GM04504 (cell line): ENCODE measurements around the gene ANXA3.
A peak's percentile ranks its signal among the peaks of the same experiment; 100 is the strongest.
"Not testable (repeated sequence)": the region's sequence is repeated elsewhere in the genome, so short reads cannot be mapped to it uniquely, and the experiment has no call there.

Source experiments
- DNase-seq: peaks from one replicate; pipeline ENCODE4 v3.0.0-alpha.2; 2012; ENCODE audit warnings: low read depth

ANXA3 gene

DNA sequence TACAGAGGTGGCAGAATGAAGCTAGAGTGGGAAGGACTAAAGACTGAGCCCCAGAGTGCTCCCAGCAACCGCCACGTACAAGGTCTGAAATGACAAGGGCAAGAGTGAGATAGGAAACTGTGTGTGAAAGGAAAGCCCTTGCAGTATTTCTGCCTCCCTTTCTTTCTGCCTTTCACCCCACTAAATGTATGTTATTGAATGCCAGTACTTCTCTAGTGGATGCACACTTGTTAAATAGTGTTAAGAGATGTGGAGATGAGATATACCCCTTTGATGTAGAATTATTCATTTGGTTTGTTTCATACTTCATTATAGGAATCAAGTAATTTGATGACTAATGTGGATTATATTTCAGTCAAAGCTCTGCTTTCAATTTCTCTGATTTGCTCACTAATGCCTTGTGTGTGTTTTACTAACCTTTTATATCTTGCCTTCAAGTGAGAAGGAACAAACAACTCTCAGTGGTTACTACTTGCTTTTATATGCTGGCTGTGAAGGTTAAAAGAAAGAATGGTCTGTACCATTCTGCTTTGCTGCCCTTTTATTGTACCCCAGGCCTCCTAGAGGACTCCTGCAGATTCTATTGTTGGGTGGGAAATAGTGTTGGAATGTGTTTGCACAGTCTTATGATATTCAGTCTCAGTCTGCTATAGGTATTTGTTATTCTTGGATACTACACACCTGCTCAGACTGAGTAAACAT, 8.0 kb upstream of the ANXA3 start:
- no peak for DNase-seq

DNA sequence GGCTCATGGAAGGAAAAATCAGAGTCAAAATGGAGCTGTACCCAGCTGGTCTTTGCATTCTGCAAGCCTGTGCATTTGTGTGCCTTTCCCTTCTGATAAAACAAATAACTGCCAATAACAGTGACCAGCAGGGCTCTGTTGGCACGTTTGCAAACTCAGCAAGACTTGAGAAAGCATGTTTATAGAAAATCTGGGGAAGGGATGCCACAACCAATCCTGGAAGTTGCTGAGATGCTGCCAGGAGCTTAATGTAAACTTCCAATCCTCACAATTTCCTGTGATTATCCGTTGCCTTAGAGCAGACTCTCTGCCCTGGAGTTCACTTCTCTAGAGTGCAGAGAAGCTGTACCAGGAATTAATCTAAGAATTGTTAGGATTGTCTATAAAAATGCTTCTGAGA, 6.9 kb upstream of the ANXA3 start:
- no peak for DNase-seq

DNA sequence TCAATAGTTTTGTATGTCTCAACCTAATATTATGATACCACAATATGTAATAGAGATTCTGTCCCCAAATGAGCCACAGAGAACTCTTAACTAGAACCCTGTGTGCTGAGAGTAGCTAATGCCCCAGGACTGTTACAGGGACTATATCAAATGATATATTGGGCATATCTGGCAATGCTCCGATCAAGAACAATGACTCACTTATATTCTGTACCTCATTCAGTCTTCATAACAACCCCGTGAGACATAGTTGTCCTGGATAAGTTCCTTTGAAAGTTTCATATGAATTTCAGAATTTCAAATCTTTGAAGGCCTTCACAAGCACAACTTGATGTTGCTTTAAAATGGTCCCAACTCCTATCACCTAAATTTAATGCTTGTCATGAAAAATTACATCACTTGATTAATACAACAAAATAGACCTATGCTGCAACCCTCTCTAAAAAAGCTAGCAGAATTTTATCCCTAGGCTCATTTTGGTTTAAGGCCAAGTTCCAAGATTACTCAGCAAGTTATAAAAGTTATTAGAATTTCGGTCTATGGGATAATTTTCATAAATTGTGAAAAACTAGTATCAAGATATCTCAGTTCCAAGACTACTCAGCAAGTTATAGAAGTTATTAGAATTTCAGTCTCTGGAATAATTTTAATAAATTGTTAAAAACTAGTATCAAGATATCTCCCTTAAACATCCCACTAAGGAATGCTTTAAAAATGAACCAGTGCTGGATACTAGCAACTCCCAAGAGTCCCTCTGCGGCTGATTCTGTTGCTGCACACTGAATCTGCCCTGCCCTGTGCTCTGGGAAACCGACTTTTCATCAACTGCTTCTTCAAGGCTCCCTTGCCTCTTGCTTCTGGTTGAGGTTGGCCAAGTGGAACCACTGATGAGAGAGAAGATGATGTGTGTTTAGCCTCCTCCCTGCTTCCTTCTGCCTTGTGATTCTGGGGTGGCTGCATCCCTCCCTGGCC, 6.0 kb upstream of the ANXA3 start:
- DNase-seq = no peak

DNA sequence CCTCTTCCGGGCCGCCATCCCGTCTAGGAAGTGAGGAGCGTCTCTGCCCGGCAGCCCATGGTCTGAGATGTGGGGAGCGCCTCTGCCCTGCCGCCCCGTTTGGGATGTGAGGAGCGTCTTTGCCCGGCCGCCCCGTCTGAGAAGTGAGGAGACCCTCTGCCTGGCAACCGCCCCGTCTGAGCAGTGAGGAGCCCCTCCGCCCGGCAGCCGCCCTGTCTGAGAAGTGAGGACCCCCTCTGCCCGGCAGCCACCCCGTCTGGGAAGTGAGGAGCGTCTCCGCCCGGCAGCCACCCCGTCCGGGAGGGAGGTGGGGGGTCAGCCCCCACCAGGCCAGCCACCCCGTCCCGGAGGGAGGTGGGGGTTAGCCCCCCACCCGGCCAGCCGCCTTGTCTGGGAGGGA, 3.7 kb upstream of the ANXA3 start:
- not testable (repeated sequence) for DNase-seq

DNA sequence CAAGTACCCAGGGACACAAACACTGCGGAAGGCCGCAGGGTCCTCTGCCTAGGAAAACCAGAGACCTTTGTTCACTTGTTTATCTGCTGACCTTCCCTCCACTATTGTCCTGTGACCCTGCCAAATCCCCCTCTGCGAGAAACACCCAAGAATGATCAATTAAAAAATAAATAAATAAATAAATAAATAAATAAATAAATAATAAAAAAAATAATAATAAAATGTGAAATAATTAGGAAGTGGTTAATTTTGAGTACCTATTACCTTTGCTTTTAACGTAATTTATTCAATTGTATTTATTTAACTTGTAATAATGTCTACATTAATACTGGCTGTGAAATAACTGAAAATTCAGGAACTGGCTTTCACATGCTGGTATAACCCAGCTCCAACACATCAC, 2.7 kb upstream of the ANXA3 start:
- not testable (repeated sequence) for DNase-seq

DNA sequence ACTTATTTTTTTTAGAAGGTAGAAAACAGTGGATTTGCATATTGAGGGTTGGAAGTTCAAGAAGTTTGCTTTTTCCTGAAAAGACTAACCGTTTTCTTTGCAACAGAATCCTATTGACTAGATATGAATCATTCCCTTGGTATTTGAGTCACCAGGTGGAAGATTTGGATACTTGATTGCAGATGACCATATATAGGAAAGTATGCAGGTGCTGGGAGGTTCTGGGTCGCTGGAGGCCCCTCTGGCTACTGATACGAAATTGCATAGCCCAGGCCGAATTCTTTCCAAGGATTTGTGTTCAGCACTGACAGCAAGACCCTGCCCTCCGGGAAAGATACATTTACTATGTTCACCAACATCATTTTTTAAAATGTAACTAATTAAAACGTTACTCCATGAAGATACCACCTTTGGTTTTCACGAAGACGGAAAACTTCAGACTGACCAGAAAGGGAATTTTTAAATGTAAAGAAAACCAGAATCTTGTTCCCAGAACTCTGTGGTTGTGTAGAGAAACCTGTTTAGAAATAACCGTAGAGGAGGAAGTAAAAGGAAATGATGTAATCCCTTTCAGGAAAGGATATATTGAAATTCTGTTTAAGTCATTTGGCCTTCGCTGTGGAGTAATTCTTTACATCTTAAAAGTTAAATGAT, 946 bp downstream of the ANXA3 start:
- no peak for DNase-seq

DNA sequence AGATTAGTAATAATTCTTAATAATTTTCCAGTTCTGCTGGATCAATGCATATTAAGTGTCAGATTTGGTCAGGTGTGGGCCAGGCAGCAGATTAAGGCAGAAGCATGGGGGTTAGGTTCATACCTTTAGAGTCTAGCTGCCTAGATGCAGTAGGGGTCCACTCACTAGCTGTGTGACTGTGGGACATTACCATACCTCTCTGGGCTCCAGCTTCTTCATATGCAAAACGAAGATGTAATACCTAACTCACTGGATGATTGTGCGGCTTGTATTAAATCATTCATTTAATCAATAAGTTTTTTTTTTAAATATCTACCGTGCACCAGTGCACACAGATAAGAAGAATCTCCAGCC, 1.4 kb downstream of the ANXA3 start:
- DNase-seq = no peak

DNA sequence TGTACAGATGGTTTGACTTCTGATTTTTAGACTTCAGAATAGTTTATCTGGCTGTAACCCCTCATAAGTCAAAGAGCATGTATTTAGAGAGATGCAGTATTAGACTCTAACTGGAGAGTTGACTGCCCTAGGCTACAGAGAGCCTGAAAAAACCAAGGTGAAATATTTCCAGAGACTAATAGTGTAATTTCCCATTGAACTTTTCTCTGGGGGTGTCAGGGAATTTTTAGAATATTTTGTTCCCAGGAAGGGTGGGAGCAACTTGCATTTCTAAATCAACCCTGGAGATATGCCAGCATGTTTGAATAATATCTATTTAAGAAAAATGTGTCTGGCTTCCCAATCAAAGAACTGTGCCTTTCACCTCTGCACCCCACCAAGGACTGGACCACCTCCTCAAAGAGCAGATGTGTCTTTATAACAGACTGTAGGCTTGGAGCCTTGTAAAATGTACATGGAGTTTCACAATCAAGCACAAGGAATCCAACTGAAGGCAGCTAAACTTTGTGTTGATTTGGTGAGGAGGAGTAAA, 2.0 kb downstream of the ANXA3 start:
- no peak for DNase-seq

DNA sequence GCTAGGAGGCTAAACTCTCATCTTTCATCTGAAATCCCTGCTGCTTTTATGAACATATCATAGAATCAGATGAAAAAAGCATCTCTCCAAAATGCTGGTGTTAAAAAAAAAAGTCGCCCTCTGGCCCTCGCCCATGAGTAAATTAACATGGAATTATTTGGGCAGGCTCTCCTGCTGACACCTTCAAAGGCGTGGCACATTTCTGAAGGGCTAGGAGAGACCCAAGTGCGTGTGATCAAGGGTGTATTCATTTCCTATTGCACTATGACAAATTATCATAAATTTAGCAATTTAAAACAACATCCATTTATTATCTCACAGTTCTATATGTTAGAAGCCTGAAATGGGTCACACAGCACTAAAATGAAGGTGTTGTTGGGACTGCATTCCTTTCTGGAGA, 5.1 kb downstream of the ANXA3 start:
- no peak for DNase-seq

DNA sequence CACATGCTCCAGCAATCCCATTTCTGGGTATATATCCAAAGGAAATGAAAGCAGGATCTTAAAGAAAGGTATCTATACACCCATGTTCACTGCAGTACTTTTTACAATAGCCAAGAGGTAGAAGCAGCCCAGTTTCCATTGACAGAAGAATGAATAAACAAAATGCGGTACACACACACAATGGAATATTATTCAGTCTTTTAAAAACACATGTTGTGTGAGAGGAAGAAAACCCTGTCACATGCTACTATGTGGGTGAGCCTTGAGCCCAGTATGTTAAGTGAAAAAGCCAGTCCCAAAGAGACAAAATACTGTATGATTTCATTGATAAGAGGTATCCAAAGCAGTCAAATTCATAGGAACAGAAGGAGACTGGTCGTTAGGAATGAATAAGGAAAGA, 6.3 kb downstream of the ANXA3 start:
- DNase-seq = no peak

DNA sequence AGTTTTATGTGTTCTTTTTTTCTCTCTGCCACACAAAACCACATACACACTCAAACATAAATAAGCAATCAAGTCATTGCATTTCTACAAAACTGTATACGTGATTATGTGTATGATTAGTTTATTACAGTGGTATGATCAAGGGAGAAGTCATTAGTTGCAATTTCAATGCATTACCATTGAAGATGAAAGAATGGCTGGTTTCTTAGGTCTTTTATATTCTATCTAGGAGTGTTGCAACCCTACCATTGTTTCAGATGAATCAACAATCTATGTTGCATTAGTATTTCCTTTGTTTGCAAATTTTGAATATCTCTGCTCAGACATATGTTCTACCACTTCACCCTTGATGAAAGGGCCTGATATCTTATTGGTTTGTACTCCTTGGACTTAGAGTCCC, 6.8 kb downstream of the ANXA3 start:
- DNase-seq = no peak

DNA sequence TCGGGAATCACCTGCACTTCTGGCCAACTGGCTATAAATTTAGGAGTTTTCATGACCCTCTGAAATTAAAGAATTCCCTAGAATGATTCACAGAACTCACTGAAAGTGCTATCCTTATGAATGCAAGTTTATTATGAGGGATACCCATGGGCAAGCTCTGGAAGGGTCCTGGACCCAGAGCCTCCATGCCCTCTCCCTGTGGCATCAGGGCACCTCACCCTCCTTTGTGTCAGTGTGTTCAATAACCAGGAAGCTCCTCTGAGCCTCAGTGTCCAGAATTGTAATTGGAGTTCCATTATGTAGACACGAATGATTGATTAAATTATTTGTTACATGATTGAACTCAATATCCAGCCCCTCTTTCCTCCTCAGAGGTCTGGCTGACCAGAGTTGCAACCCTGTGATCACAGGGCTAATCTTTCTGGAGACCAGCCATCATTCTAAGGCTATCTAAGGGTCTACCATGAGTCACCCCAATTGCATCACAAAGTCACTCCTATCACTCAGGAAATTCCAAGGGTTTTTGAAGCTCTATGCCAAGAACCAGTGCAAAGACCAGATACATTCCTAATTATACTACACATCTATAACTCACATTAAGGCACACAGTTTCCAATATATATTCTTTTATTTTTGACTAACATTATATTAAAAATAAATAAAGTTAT, 8.9 kb downstream of the ANXA3 start:
- DNase-seq = peak; percentile 35

DNA sequence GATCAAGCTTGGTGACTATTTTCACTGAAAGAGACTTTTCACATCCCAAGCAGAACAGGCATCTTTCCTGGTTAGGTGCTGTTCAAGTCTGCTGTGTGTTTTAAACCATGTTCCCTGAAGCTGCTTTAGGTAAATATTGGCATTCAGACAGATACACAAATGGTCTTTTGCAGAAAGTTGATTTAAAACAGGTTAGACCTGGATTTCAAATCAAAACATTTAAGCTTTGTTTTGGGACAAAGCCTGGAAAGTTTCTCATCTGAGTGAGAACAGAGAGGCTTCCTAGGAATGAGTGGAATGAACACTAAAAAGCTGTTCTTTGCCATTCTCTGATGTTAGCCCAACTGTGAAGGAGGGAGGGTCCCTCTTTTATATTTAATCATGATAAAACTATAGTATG, 10.1 kb downstream of the ANXA3 start:
- DNase-seq = no peak

DNA sequence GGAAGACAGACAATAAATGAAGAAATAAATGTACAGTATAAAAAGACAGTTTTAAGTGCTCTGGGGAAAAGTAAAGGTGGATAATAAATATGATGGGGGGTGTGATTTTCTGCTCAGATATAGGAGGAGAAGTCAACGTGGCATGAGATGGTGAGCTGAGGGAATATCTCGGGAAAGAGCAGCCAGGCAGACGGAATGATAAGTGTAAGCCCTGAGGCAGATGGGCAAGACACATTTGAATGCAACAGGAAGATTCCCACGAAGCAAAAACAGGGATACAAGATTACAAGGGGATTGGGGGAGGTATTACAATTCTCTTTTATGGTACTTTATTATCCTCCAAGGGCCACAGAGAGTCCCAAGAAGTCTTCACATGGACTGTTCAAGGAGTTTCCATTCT, 11.1 kb downstream of the ANXA3 start:
- DNase-seq = no peak

DNA sequence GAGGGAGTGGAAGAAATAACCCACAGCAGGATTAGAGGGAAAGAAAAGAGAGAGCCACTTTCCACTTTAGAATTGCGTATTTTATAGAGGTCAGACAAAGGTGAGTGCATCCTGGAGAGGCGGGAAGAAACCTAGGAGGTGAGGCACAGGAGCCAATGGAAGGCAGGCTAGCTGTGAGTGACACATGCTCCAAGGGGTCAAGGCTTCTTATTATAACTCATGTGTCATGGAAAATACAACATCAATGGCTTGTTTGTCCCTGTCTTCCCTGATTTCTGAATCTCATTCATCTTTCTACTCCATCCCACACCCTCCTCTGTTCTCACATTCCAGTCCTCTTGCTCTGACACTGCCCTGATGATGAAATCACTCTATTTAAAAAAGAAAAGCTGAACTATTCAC, 14.4 kb downstream of the ANXA3 start:
- no peak for DNase-seq

DNA sequence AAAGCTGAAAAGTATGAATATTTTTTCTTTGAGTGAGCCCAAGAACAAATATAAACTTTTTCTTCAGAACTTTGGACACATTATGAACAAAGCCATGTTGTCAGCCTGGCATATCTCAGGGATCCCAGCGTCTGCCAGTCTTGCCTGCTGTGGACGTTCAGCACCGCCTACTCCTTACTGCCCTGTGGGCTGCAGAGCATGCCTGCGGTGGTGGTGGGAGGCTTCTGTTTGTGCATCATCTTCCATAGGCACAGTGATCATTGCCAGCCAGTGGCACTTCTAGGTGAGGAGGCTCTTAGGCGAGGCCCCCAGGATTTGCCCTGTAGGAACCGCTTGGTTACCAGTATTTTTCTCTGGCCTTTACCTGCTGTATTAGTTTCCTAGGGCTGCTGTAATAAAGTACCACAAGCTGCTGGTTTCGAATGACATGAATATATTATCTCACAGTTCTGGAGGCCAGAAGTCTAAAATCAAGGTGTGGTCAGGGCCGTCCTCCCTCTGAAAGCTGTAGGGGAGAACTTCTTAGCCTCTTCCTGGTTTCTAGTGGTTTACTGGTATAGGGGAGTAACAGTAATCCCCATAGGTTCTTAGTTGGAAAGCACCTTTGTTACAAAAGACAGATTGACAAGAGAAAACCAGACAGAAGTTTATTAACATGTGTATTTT, 15.4 kb downstream of the ANXA3 start:
- DNase-seq = no peak

DNA sequence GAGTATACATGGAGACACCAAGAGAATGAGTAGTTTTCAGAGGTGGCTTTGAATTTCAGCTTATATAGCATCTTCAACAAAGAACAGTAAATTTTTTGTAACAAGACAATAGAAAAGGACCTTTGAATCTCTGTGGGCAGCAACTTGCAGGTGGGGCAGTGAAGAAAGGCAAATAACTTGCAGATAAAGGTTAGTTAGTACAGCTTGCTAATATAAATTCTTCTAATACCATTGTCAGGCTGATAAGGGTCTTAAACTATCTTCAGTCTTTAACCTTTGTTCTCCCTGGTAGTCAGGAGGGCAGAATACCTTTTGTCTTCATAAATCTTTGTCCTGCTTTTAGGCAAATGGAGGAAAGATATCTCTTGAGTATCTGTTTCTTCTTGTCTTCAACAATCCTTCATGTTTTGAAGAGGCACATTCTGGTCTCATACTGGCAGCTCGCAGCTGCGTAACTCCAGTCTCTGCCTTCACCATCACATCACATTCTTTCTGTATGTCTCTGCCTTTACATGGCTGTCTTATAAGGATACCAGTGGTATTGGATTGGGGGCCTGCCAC, 16.0 kb downstream of the ANXA3 start:
- no peak for DNase-seq

DNA sequence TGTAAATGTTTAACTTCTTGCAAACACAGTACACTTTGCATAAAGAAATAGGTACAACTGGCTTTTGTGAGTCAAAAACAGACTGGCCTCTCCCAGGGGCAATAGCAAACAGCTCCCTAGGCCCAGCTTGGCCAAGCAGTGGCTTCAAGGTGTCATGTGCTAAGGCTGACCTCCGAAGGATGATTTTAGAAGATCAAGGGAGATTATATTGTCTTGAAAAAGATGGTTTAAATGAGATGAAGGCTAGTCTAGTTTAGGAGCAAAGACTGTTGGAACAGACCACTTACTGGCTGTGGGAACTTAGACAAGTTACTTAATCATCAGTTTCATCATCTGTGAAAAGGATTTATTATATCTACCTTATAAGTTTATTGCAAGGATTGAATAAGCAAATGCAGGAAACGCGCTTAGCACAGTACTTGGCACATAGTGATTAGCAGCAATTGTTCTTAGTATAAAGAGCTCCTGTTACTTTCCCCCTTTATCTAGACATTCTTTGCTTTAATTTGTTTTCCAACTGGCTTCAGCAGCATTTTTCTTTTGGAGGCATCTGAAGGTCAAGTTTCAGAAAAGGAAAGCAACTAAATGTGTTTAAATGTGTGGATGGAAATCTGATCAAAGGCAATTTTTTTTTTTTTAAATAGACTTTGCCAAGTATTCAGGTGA, 17.2 kb downstream of the ANXA3 start:
- DNase-seq = no peak

DNA sequence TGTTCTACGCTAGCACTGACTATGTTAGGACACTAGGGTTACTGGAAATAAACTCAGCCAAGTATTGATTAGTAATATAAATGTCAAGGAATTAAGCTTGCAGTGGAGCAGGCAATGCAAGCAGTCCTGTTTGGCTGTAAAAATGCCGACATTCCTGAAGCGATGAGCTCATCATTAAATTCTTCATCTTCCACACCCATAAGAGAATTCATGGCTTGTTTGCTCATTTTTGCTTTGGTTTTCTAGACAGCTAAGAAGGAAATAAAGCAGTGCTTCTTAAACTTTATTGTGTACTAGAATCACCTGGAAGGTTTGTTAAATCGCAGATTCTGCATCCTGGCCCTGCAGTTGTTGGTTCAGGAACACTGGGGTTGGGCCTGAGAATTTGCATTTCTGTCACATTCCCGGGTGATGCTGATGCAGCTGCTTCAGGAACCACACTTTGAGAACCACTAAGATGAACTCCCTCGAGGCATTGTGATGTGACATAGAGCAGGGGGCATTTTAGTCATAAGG, 17.8 kb downstream of the ANXA3 start:
- peak; percentile 38 for DNase-seq

DNA sequence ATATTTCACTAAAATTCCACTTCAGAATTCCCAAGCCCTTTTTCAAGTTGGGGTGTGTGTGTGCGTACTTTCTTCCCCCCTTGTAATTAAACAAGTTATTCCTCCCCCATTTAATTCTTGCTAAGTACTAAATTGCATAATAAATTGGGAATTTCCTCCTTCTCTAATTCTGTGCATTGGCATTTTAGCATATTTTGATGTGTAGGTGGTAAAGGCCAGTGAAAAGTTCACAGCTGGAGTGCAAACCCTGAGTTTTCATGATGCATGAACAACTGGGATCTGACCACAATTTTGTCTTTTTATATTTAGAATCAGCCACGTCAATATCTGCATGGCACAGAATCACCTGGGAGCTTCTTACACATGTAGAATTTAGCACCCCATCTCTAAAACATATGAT, 18.5 kb downstream of the ANXA3 start:
- no peak for DNase-seq

DNA sequence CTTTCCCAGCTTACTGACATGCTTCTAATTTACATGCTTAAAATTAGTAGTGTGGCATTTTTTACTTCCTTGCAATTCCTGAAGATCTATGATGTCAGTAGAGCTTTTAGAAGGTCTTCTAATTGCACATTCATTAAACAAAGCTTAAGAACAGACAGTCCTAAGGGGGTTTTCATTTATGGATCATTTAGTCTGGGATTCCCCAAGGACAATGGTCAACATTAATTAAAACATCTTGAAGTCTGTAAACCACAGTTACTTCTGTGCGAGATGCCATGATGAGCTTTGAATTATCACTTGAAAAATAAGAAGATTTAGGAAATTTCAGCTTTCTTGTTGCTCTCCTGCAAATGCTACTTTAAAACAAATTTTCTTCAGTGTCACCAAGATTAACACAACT, 20.2 kb downstream of the ANXA3 start:
- no peak for DNase-seq
